ENCODE results near the gene PLEKHJ1. TPM values are rescaled to one million over a fixed set of nuclear protein-coding genes. Genes with fewer than 3 reads are reported as not detected.
A peak's percentile ranks its signal among the peaks of the same experiment; 100 is the strongest.

PLEKHJ1 gene
- total RNA-seq, 6 donors from 2014 or later, result 67.2 to 114 (median 79.3) TPM

GRCh38 chr19:2270423-2271233 is 34.5 kb upstream of the PLEKHJ1 start:
- peak overlapping the region; percentile 87 to 99 (median 98) for H3K4me3 ChIP-seq
- H3K27ac ChIP-seq, result peak overlapping the region; percentile 99
- H3K9me3 ChIP-seq, result no peaks in the 10 kb centered on the region
- WGBS, 2 donors, result 0% methylated on average over 16 to 40 of the region's 88 CpGs
- H3K36me3 ChIP-seq, result peaks cover 9 to 24% (median 18%) of the 10 kb centered on the region in 4 donors
- no peaks in the 10 kb centered on the region for H3K27me3 ChIP-seq
- TF ChIP-seq CTCF (IDR thresholded peaks at IDR 0.05), result no peak
- TF ChIP-seq EP300 (IDR thresholded peaks at IDR 0.05), result peak in 1 of 4 donors; percentile 36
- TF ChIP-seq POLR2AphosphoS5 (IDR thresholded peaks at IDR 0.05), result peak; percentile 73 to 93
- TF ChIP-seq POLR2A (IDR thresholded peaks at IDR 0.05), result peak; percentile 23 to 84 (median 51)
- H3K4me1 ChIP-seq, result peaks cover 59 to 76% (median 67%) of the 10 kb centered on the region in 4 donors
- DNase-seq, result peak; percentile 87 to 96
- ATAC-seq (ENCODE audit: low FRiP score in 2 of 2), result peak; percentile 30 to 69

DNA sequence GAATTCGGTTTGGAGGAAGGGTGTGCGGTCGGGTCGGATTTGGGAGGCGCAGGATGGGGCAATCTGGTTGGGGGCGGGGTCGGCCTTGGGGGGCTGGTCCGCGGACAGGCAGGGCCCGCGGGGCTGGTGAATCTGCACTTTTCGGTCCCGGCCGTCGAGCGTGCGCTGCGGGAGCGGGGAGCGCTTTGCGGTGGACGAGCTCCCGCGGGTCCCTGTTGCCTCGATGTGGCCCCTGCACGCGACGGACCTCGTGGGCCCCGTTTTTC is 34.0 kb upstream of the PLEKHJ1 start:
- peak overlapping the region; percentile 87 to 99 (median 98) for H3K4me3 ChIP-seq
- no peaks in the 10 kb centered on the region for H3K9me3 ChIP-seq
- H3K36me3 ChIP-seq, result peaks cover 9 to 24% (median 17%) of the 10 kb centered on the region in 4 donors
- WGBS, 2 donors, result 0% methylated on average over 7 of the region's 30 CpGs; no CpG with 5 or more reads in 1 of the 2 donors
- ATAC-seq (ENCODE audit: low FRiP score in 2 of 2) (peak in 1 of 2 donors; percentile 50), DNase-seq (no peak)
- H3K27me3 ChIP-seq, result no peaks in the 10 kb centered on the region
- H3K27ac ChIP-seq, result peak overlapping the region; percentile 99
- peaks cover 53 to 70% (median 62%) of the 10 kb centered on the region in 4 donors for H3K4me1 ChIP-seq
- TF ChIP-seq EP300 (IDR thresholded peaks at IDR 0.05), result no peak
- TF ChIP-seq CTCF (IDR thresholded peaks at IDR 0.05), result peak in 1 of 6 experiments; percentile 3
- TF ChIP-seq POLR2A (IDR thresholded peaks at IDR 0.05), result no peak
- TF ChIP-seq POLR2AphosphoS5 (IDR thresholded peaks at IDR 0.05), result no peak

DNA sequence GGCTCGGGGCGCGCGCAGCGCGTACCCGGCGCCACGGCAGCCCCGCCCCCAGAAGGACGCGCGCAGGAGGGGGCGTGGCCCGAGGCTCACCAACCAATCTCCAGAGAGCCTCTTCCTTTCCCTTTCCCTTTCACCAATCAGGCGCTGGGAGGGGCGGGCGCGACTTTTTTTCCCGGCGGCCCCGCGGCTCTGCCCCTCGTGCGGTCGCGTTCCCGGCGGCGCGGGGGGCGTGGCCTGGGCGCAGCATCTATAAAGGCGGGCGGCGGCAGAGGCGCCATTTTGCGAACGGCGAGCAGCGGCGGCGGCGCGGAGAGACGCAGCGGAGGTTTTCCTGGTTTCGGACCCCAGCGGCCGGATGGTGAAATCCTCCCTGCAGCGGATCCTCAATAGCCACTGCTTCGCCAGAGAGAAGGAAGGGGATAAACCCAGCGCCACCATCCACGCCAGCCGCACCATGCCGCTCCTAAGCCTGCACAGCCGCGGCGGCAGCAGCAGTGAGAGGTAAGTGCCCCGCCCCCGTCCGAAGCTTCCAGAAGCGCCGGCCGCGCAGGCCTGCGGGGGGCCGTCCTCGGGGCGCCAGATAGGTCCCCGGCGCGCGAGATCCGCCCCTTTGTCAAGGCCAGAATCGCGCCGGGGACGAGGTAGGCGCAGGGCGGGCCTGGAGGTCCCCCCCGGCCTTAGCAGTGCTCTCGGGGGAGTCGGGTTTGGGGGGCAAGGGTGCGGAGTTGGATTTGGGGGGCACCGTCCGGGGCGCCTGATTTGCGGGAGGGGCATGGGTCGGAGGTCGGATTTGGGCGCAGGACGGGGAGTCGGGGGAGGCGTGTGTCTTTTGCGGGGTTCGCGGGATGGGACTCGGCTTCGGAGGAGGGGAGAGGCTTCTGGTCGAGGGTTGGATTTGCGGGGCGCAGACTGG is 33.4 kb upstream of the PLEKHJ1 start:
- peaks cover 52 to 71% (median 61%) of the 10 kb centered on the region in 4 donors for H3K4me1 ChIP-seq
- DNase-seq (peak; percentile 96 to 100), ATAC-seq (ENCODE audit: low FRiP score in 2 of 2) (peak; percentile 91 to 94)
- H3K4me3 ChIP-seq, result peak overlapping the region; percentile 87 to 99 (median 98)
- no peaks in the 10 kb centered on the region for H3K9me3 ChIP-seq
- H3K36me3 ChIP-seq, result peaks cover 9 to 24% (median 17%) of the 10 kb centered on the region in 4 donors
- WGBS, 2 donors, result 0 to 1% methylated on average over 32 to 76 of the region's 103 CpGs
- no peaks in the 10 kb centered on the region for H3K27me3 ChIP-seq
- TF ChIP-seq POLR2AphosphoS5 (IDR thresholded peaks at IDR 0.05) (peak; percentile 99 to 100), EP300 (IDR thresholded peaks at IDR 0.05) (peak in 1 of 4 donors; percentile 84), POLR2A (IDR thresholded peaks at IDR 0.05) (peak; percentile 98 to 100 (median 99)), CTCF (IDR thresholded peaks at IDR 0.05) (peak in 5 of 6 experiments; percentile 9 to 75 (median 65))
- peak overlapping the region; percentile 99 for H3K27ac ChIP-seq

GRCh38 chr19:2268861-2269243 is 32.7 kb upstream of the PLEKHJ1 start:
- peak overlapping the region; percentile 99 for H3K27ac ChIP-seq
- H3K36me3 ChIP-seq, result peaks cover 9 to 24% (median 17%) of the 10 kb centered on the region in 4 donors
- no peaks in the 10 kb centered on the region for H3K9me3 ChIP-seq
- H3K4me3 ChIP-seq, result peak overlapping the region; percentile 55 to 99 (median 98)
- DNase-seq (no peak), ATAC-seq (ENCODE audit: low FRiP score in 2 of 2) (no peak)
- H3K27me3 ChIP-seq, result no peaks in the 10 kb centered on the region
- TF ChIP-seq POLR2AphosphoS5 (IDR thresholded peaks at IDR 0.05) (no peak), EP300 (IDR thresholded peaks at IDR 0.05) (no peak), POLR2A (IDR thresholded peaks at IDR 0.05) (no peak), CTCF (IDR thresholded peaks at IDR 0.05) (no peak)
- 3 to 6% methylated on average over 5 to 13 of the region's 19 CpGs for WGBS, 2 donors
- peaks cover 46 to 65% (median 56%) of the 10 kb centered on the region in 4 donors for H3K4me1 ChIP-seq
